PC-3 (cell line): ENCODE measurements around the gene SMYD3. TPM values are rescaled to one million over a fixed set of nuclear protein-coding genes. Genes with fewer than 3 reads are reported as not detected.
A peak's percentile ranks its signal among the peaks of the same experiment; 100 is the strongest.

Source experiments
- ATAC-seq: fragments of 200-7000 bp; cut with Tn5 transposase; 2 replicates; pipeline ENCODE4 v1.9.1; 2020; ENCODE audit warnings: mild to moderate bottlenecking, moderate library complexity
- BruUV-seq: library from RNA; stranded (reverse); fragments of 400-500 nt; replicated peaks from 2 replicates; lab custom pipeline; 2021; lab: Mats Ljungman, UMichigan
- CTCF ChIA-PET: fragments of 300-600 bp; sonication (Branson Sonifier 250); formaldehyde crosslinking; loops from one replicate; lab custom pipeline; 2022; ENCODE audit warnings: antibody characterized with exemption; lab: Charles Lee
- POLR2A ChIA-PET: fragments of 300-600 bp; sonication (Branson Sonifier 250); formaldehyde crosslinking; loops from one replicate; lab custom pipeline; 2022; ENCODE audit warnings: antibody characterized with exemption; ENCODE audit not compliant: unreplicated experiment; lab: Charles Lee
- DNase-seq: peaks from one replicate; pipeline ENCODE4 v3.0.0-alpha.2; 2015
- H2AFZ ChIP-seq: fragments of 300-600 bp; sonication (generic); 2 replicates; pipeline ENCODE4 v1.6.0; 2016; ENCODE audit warnings: antibody characterized with exemption, low read length
- H3F3A ChIP-seq: fragments of 300-600 bp; sonication (generic); one replicate; pipeline ENCODE4 v1.6.0; 2017; ENCODE audit warnings: antibody characterized with exemption, low read length, control low read depth, mild to moderate bottlenecking; ENCODE audit not compliant: unreplicated experiment
- H3K27ac ChIP-seq: fragments of 300-600 bp; sonication (generic); 2 replicates; pipeline ENCODE4 v1.5.1; 2016; ENCODE audit warnings: mild to moderate bottlenecking, low read length
- H3K27me3 ChIP-seq: fragments of 300-600 bp; sonication (generic); 2 replicates; pipeline ENCODE4 v1.6.1; 2016; ENCODE audit warnings: low read length, mixed read lengths
- H3K36me3 ChIP-seq: fragments of 300-600 bp; sonication (generic); 2 replicates; pipeline ENCODE4 v1.6.1; 2016; ENCODE audit warnings: low read depth, mixed run types, low read length, mixed read lengths
- H3K4me1 ChIP-seq: fragments of 300-600 bp; sonication (generic); 2 replicates; pipeline ENCODE4 v1.5.1; 2016; ENCODE audit warnings: low read length; ENCODE audit not compliant: insufficient read depth
- H3K4me2 ChIP-seq: fragments of 300-600 bp; sonication (generic); 2 replicates; pipeline ENCODE4 v1.6.0; 2016; ENCODE audit warnings: low read length
- H3K4me3 ChIP-seq: fragments of 300-600 bp; sonication (generic); 2 replicates; pipeline ENCODE4 v1.5.1; 2016; ENCODE audit warnings: mild to moderate bottlenecking, low read length, mixed read lengths
- H3K79me2 ChIP-seq: fragments of 300-600 bp; sonication (generic); 2 replicates; pipeline ENCODE4 v1.6.1; 2017; ENCODE audit warnings: low read length, mixed read lengths
- H3K9ac ChIP-seq: fragments of 300-600 bp; sonication (generic); 2 replicates; pipeline ENCODE4 v1.6.0; 2016; ENCODE audit warnings: mild to moderate bottlenecking, low read length
- H3K9me2 ChIP-seq: fragments of 300-600 bp; sonication (generic); replicated peaks from 2 replicates; pipeline ENCODE4 v1.6.1; 2016; ENCODE audit warnings: mixed run types, low read length, mixed read lengths
- H3K9me3 ChIP-seq: fragments of 300-600 bp; sonication (generic); 2 replicates; pipeline ENCODE4 v1.6.1; 2016; ENCODE audit warnings: low read length, mixed read lengths
- H4K20me1 ChIP-seq: fragments of 300-600 bp; sonication (generic); 2 replicates; pipeline ENCODE4 v1.6.1; 2016; ENCODE audit warnings: low read length, mixed read lengths
- EZH2 ChIP-seq: fragments of 300-600 bp; sonication (generic); IDR thresholded peaks from one replicate; pipeline ENCODE4 v1.6.1; 2017; ENCODE audit warnings: antibody characterized with exemption, mild to moderate bottlenecking, low read length; ENCODE audit not compliant: unreplicated experiment
- EZH2phosphoT487 ChIP-seq: fragments of 300-600 bp; sonication (generic); IDR thresholded peaks from 2 replicates; pipeline ENCODE4 v1.6.1; 2018; ENCODE audit warnings: mild to moderate bottlenecking, antibody characterized with exemption, low read length, borderline replicate concordance
- intact Hi-C: fragments of 100-400 bp; cut with micrococcal nuclease; formaldehyde crosslinking; loops from 2 replicates; pipeline ENCODE4 v1.9.0; 2023
- total RNA-seq: library from RNA; depleted of rRNA; stranded (reverse); fragments of >200 nt; gene quantifications from 2 replicates; pipeline ENCODE4 v1.2.3, GENCODE V29; 2014
- TF ChIP-seq, protein P1 (sequence below): fragments of 300-600 bp; sonication (generic); conservative IDR thresholded peaks from 2 replicates; pipeline ENCODE4 v1.5.1; 2017; ENCODE audit warnings: antibody characterized with exemption, low read depth, mild to moderate bottlenecking, low read length

The SMYD3 gene
- total RNA-seq, 1 experiment from 2014 or later: 33.0 TPM

DNA sequence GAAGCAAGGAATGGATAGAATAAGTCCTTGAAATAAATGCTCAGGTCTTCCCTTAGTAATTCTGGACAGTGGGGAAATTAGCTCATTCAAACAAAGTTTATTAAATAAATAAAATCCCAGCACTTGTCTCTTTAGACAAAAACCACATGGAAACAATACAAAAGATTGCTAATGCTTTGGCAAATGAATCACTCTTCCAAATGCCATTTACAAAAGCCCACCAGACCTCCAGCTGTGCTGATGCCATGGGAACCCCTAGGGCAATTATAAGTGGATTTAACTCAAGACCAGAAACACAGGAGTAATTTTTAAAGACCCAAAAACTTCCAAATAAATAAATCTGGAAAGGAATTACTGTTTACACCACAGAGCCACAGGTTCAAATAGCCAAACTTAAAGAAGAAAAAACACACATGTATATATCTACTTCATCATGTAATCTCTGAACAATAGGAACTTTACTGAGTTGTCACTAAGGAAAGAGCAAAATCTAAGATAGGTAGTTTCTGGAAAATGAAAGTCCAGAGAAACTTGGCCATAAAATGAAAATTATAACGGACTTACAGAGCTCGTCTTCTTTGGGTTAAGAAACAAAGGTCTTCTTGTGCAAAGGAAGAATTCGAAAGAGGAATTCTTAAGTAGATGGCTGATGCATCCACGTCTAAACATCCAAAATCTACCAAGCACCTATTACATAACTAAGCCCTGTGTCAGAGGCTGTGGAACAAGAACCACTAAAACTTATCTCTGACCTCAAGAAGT is 399.4 kb downstream of the SMYD3 start:
- H3K79me2 ChIP-seq: no peaks in the 10 kb centered on the region
- ChIA-PET CTCF (no interaction called here), POLR2A (interaction anchor here (0.6 to 0.7 kb wide), 2 partner anchors 32 to 141 kb away, joined by 3 read pairs; no protein-coding TSS in a partner anchor)
- no peak overlapping the region for H3K4me3 ChIP-seq
- no peak overlapping the region for H3K9ac ChIP-seq
- H3F3A ChIP-seq: no peaks in the 10 kb centered on the region
- no peak overlapping the region for H2AFZ ChIP-seq
- ATAC-seq: peak; percentile 15; the same call in 1 of the 2 replicates
- H3K4me1 ChIP-seq: peaks cover 16% of the 10 kb centered on the region
- H3K4me2 ChIP-seq: no peak overlapping the region
- no TSS peak for BruUV-seq
- H3K27me3 ChIP-seq: no peaks in the 10 kb centered on the region
- intact Hi-C loops: no loop called here
- no peak for DNase-seq
- TF ChIP-seq, protein P1, sequence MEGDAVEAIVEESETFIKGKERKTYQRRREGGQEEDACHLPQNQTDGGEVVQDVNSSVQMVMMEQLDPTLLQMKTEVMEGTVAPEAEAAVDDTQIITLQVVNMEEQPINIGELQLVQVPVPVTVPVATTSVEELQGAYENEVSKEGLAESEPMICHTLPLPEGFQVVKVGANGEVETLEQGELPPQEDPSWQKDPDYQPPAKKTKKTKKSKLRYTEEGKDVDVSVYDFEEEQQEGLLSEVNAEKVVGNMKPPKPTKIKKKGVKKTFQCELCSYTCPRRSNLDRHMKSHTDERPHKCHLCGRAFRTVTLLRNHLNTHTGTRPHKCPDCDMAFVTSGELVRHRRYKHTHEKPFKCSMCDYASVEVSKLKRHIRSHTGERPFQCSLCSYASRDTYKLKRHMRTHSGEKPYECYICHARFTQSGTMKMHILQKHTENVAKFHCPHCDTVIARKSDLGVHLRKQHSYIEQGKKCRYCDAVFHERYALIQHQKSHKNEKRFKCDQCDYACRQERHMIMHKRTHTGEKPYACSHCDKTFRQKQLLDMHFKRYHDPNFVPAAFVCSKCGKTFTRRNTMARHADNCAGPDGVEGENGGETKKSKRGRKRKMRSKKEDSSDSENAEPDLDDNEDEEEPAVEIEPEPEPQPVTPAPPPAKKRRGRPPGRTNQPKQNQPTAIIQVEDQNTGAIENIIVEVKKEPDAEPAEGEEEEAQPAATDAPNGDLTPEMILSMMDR: no peak
- no peak for TF ChIP-seq EZH2phosphoT487
- no peak for TF ChIP-seq EZH2
- no peaks in the 10 kb centered on the region for H3K9me3 ChIP-seq
- H3K9me2 ChIP-seq: no peaks in the 10 kb centered on the region
- H3K36me3 ChIP-seq: no peaks in the 10 kb centered on the region
- no peak overlapping the region for H3K27ac ChIP-seq
- no peaks in the 10 kb centered on the region for H4K20me1 ChIP-seq

DNA sequence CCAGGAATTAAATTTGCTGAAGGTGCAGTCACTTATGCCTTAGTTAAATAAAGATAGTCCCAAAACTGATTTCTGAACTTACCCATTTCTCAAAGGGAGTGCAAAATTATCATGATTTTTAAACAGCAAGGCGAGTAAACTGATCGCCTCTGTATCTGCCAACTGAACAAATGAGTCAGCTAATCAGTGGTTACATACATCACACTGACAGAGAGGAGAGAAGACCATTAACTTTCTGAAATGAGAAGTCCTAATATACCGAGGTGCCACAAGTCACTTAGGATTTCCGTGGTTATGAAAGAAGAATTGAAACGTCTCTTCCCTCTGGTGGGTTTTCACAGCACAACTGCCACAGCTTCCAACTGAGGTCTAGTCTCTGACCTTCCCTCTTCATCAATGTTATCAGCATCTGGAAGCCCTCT is 400.7 kb downstream of the SMYD3 start:
- ChIA-PET POLR2A (no interaction called here), CTCF (no interaction called here)
- intact Hi-C loops: no loop called here
- ATAC-seq (no peak), DNase-seq (no peak)
- no TSS peak for BruUV-seq
- H3K4me3 ChIP-seq: no peak overlapping the region
- H3F3A ChIP-seq: no peaks in the 10 kb centered on the region
- TF ChIP-seq EZH2 (no peak), EZH2phosphoT487 (no peak)
- TF ChIP-seq, protein P1: no peak
- H3K27ac ChIP-seq: no peak overlapping the region
- no peak overlapping the region for H2AFZ ChIP-seq
- peaks cover 16% of the 10 kb centered on the region for H3K4me1 ChIP-seq
- H3K9me3 ChIP-seq: no peaks in the 10 kb centered on the region
- H3K36me3 ChIP-seq: no peaks in the 10 kb centered on the region
- no peaks in the 10 kb centered on the region for H3K9me2 ChIP-seq
- H4K20me1 ChIP-seq: no peaks in the 10 kb centered on the region
- no peak overlapping the region for H3K9ac ChIP-seq
- H3K27me3 ChIP-seq: no peaks in the 10 kb centered on the region
- no peaks in the 10 kb centered on the region for H3K79me2 ChIP-seq
- H3K4me2 ChIP-seq: no peak overlapping the region

DNA sequence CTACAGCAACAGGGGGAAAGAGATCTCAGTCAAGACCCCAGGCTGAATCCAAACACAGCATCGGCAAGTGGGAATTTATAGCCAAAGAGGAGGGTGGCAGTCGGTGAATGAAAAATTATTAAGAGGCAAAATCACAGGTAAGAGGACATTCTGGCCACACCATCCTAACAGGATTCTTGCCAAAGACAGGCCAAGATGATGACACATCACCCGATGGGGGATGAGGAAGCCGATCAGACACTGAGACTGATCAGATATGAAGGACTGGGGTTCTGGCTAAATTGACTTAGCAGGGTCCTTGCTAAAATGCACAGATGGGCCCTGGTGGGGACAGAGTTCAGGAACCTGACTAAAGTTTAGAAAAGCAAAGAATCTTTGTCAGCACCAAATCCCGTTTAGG is 402.2 kb downstream of the SMYD3 start:
- no peaks in the 10 kb centered on the region for H3K27me3 ChIP-seq
- CTCF ChIA-PET: no interaction called here
- H3K4me3 ChIP-seq: no peak overlapping the region
- no peak overlapping the region for H3K27ac ChIP-seq
- no peaks in the 10 kb centered on the region for H3K9me2 ChIP-seq
- POLR2A ChIA-PET: no interaction called here
- DNase-seq (peak; percentile 64), ATAC-seq (no peak)
- peak overlapping the region; percentile 10; the same call in 1 of the 2 replicates for H3K4me2 ChIP-seq
- peaks cover 16% of the 10 kb centered on the region for H3K4me1 ChIP-seq
- H3K9ac ChIP-seq: no peak overlapping the region
- H4K20me1 ChIP-seq: no peaks in the 10 kb centered on the region
- H3F3A ChIP-seq: no peaks in the 10 kb centered on the region
- no TSS peak for BruUV-seq
- no peak overlapping the region for H2AFZ ChIP-seq
- no peaks in the 10 kb centered on the region for H3K9me3 ChIP-seq
- TF ChIP-seq EZH2phosphoT487: no peak
- TF ChIP-seq, protein P1: no peak
- TF ChIP-seq EZH2: no peak
- no peaks in the 10 kb centered on the region for H3K36me3 ChIP-seq
- H3K79me2 ChIP-seq: no peaks in the 10 kb centered on the region
- intact Hi-C loops: no loop called here
